Tibial nerve (tissue), 4 donors: Measurements from ENCODE around the gene STAT5B. TPM values are rescaled to one million over a fixed set of nuclear protein-coding genes. Genes with fewer than 3 reads are reported as not detected.
A peak's percentile ranks its signal among the peaks of the same experiment; 100 is the strongest.

Source experiments
- DNase-seq, 2 donors: peaks; one replicate each; pipeline ENCODE4 v3.0.0-alpha.2; 2019; ENCODE audit warnings: low spot score in 2 of 2
- H3K27ac ChIP-seq, 4 donors: fragments of 200-600 bp; sonication (generic) in 3 of 4; one replicate each; pipeline ENCODE4 v1.5.1; 2017 to 2019; ENCODE audit warnings: mild to moderate bottlenecking in 1 of 4
- H3K27me3 ChIP-seq, 2 donors: fragments of 200-600 bp; sonication (generic) in 1 of 2; one replicate each; pipeline versions ENCODE4 v1.5.1 to v1.6.0; 2017 to 2019
- H3K36me3 ChIP-seq, 3 donors: fragments of 200-600 bp; sonication (generic); one replicate each; pipeline ENCODE4 v1.5.1; 2018 to 2019
- H3K4me1 ChIP-seq, 4 donors: fragments of 200-600 bp; sonication (generic) in 3 of 4; one replicate each; pipeline ENCODE4 v1.5.1; 2017 to 2019
- H3K4me3 ChIP-seq, 4 donors: fragments of 200-600 bp; sonication (generic) in 3 of 4; one replicate each; pipeline ENCODE4 v1.5.1; 2017 to 2019; ENCODE audit warnings: mild to moderate bottlenecking in 1 of 4, moderate library complexity in 1 of 4
- H3K9me3 ChIP-seq, 4 donors: fragments of 200-600 bp; sonication (generic) in 3 of 4; one replicate each; pipeline ENCODE4 v1.5.1; 2017 to 2019
- CTCF ChIP-seq, 5 experiments: fragments of 200-600 bp in 3 of 5; fragments of 450-650 bp in 2 of 5; sonication (generic) in 3 of 5; IDR thresholded peaks; one replicate each; pipeline ENCODE4 v1.5.1; 2016 to 2019; ENCODE audit warnings: antibody characterized with exemption in 5 of 5, mild to moderate bottlenecking in 3 of 5, moderate library complexity in 2 of 5
- EP300 ChIP-seq, 2 donors: sonication (generic); formaldehyde crosslinking; IDR thresholded peaks; one replicate each; pipeline ENCODE4 v1.6.1; 2017; ENCODE audit warnings: antibody characterized with exemption in 2 of 2, mild to moderate bottlenecking in 1 of 2
- POLR2A ChIP-seq, 2 donors: fragments of 450-650 bp; IDR thresholded peaks; one replicate each; pipeline ENCODE4 v1.6.1; 2017; ENCODE audit warnings: antibody characterized with exemption in 2 of 2, mild to moderate bottlenecking in 2 of 2, moderate library complexity in 2 of 2
- WGBS, 2 donors: methylation state at CpG; one replicate each; pipeline ENCODE4 v1.1.5; 2018; 5-methylcytosine and 5-hydroxymethylcytosine counted together
- total RNA-seq, 4 donors: library from RNA; depleted of rRNA; stranded (reverse); fragments of >200 nt; gene quantifications; one replicate each; pipeline ENCODE4 v1.1.0, GENCODE V29; 2016

The STAT5B gene
- total RNA-seq, 4 donors from 2014 or later = 96.8 to 117 (median 104) TPM

- Histone ChIP-seq H3K9me3 (no peaks in the 10 kb centered on the region), H3K4me3 (no peak overlapping the region), H3K4me1 (peaks cover 0 to 19% (median 3%) of the 10 kb centered on the region in 4 donors), H3K27me3 (no peaks in the 10 kb centered on the region), H3K36me3 (no peaks in the 10 kb centered on the region), H3K27ac (no peak overlapping the region)
- WGBS, 2 donors = 78 to 79% methylated on average over 4 of the region's 4 CpGs
- DNase-seq = no peak
- TF ChIP-seq POLR2A (IDR thresholded peaks at IDR 0.05) (no peak), EP300 (IDR thresholded peaks at IDR 0.05) (no peak), CTCF (IDR thresholded peaks at IDR 0.05) (no peak)
Observed at GRCh38 chr17:42279776-42280630, 3.8 kb upstream of the STAT5B start.

DNA sequence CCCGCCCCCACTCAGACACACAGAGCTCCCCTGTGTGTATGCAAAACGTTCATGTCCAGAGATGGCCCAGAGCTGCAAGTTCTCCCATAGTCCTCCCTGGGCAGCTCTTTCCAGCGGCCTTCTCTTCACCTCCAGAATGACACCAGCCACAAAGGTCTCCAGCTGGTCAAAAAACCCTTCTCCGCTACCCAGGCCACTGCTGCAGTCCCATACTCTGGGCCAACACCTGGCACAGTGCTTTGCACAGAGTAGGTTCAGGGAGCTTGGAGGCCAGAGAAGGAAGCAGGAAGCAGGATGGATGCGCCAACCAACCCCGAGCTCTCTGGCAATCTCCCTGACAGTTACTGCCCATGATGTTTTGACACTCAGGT lies 1.1 kb upstream of the STAT5B start:
- Histone ChIP-seq H3K4me1 (peaks cover 0 to 39% (median 22%) of the 10 kb centered on the region in 4 donors), H3K4me3 (peak overlapping the region in 1 of 4 donors; percentile 97), H3K9me3 (no peaks in the 10 kb centered on the region), H3K36me3 (no peaks in the 10 kb centered on the region), H3K27ac (peak overlapping the region in 3 of 4 donors; percentile 90 to 97 (median 95)), H3K27me3 (no peaks in the 10 kb centered on the region)
- TF ChIP-seq POLR2A (IDR thresholded peaks at IDR 0.05) = no peak
- no peak for TF ChIP-seq CTCF (IDR thresholded peaks at IDR 0.05)
- no peak for DNase-seq
- WGBS, 2 donors = 45 to 55% methylated on average over 6 of the region's 6 CpGs

- Histone ChIP-seq H3K4me3 (peak overlapping the region; percentile 63 to 97 (median 82)), H3K27ac (peak overlapping the region; percentile 81 to 97 (median 92)), H3K4me1 (peaks cover 0 to 45% (median 22%) of the 10 kb centered on the region in 4 donors), H3K27me3 (no peaks in the 10 kb centered on the region), H3K9me3 (no peaks in the 10 kb centered on the region), H3K36me3 (no peaks in the 10 kb centered on the region)
- 0 to 2% methylated on average over 9 to 13 of the region's 44 CpGs for WGBS, 2 donors
- TF ChIP-seq EP300 (IDR thresholded peaks at IDR 0.05) = peak in 1 of 2 donors; percentile 17
- TF ChIP-seq CTCF (IDR thresholded peaks at IDR 0.05) = no peak
- peak; percentile 53 to 71 for DNase-seq
Observed at GRCh38 chr17:42276609-42277341, 584 bp upstream of the STAT5B start.

DNA sequence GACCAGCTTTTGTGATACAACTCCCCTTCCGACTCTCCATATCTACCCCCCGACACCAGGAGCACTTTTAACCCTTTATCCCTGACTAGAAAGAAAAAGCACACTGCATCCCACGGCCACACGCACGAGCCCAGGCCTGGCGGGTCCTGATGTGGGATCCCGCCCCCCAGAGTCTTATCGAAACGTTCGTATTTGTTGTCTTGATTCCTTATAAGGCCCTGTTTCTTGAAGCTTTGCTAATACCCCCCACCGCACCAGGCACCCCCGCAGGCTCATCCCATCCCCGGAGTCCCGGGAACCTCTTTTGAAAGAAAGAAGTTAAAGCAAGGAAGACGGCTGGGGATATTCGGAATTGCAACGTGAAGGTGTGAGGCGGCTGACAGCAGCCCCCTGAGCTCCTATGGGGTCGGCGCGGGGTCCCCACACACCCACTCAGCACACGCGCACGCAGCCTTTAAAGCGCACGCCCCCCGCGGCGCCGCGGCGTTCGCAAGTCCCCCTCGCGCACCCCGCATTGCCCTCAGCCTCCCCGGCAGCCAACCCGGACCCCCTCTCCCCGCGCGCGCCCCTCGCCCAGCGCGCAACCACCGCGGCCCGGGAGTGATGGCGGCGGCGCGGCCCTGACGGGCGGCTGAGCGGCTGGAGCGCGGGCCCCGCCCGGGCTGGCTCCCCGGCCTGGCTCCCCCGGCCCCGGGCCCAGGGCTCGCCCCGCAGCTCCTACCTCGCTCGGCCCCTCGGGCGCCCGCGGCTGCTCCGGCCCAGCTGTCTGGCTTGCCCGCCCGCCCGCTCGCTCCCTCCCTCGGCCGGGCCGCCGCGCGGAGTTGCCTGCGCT lies 448 bp downstream of the STAT5B start:
- peak in 1 of 2 donors; percentile 42 for DNase-seq
- TF ChIP-seq CTCF (IDR thresholded peaks at IDR 0.05) = no peak
- TF ChIP-seq EP300 (IDR thresholded peaks at IDR 0.05) = peak in 1 of 2 donors; percentile 30
- TF ChIP-seq POLR2A (IDR thresholded peaks at IDR 0.05) = peak in 1 of 2 donors; percentile 87
- Histone ChIP-seq H3K4me3 (peak overlapping the region; percentile 77 to 97 (median 90)), H3K4me1 (peaks cover 0 to 54% (median 22%) of the 10 kb centered on the region in 4 donors), H3K27ac (peak overlapping the region; percentile 79 to 97 (median 83)), H3K9me3 (no peaks in the 10 kb centered on the region), H3K27me3 (no peaks in the 10 kb centered on the region), H3K36me3 (no peaks in the 10 kb centered on the region)
- WGBS, 2 donors = 1% methylated on average over 25 to 36 of the region's 82 CpGs
